ENCODE results near the gene HSD3B1.

Gene HSD3B1

DNA sequence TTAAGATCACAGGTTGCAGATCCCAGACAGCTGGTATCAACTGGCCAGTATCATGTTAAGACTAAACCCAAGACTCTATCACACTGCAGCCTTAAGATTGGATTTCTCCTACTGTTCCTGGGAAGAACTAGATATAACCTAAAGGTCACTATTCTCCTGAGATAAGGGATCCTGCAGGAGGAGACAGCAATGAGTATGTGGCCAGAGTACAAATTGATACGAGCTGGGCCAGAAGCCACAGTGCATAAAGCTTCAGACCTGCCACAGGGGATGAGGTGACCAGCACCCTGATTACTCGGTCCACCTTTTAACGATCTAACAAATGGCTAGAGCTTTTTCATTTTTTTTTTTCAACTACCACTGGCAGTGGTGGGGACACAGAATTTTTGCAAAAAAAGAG is 31.0 kb downstream of the HSD3B1 start:
- in situ Hi-C loops (cut with MboI; ENCODE audit: low pct_unique_long_range_greater_than_20kb, low sequenced_read_pairs, unreplicated experiment): no loop called here
- no peak for DNase-seq (ENCODE audit: low spot score)
- TF ChIP-seq, protein P1, sequence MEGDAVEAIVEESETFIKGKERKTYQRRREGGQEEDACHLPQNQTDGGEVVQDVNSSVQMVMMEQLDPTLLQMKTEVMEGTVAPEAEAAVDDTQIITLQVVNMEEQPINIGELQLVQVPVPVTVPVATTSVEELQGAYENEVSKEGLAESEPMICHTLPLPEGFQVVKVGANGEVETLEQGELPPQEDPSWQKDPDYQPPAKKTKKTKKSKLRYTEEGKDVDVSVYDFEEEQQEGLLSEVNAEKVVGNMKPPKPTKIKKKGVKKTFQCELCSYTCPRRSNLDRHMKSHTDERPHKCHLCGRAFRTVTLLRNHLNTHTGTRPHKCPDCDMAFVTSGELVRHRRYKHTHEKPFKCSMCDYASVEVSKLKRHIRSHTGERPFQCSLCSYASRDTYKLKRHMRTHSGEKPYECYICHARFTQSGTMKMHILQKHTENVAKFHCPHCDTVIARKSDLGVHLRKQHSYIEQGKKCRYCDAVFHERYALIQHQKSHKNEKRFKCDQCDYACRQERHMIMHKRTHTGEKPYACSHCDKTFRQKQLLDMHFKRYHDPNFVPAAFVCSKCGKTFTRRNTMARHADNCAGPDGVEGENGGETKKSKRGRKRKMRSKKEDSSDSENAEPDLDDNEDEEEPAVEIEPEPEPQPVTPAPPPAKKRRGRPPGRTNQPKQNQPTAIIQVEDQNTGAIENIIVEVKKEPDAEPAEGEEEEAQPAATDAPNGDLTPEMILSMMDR (IDR thresholded peaks at IDR 0.05; ENCODE audit: extremely low read depth, insufficient read depth, missing control alignments): no peak

DNA sequence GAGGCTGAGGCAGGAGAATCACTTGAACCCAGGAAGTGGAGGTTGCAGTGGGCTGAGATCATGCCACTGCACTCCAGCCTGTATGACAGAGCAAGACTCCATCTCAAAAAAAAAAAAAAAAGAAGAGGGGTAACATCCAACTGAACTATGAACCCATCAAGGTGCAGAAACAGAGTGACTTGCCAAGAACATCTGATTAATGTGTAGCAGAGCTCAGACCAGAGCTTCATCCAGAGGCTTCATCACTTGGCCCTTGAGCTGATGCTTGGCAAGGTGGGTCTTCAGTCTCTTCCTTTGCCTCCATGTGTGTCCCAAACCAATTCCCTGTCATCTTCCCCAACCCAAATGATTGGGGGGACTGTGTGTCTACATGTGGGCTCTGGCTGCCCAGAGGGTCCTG is 32.6 kb downstream of the HSD3B1 start:
- in situ Hi-C loops (cut with MboI; ENCODE audit: low pct_unique_long_range_greater_than_20kb, low sequenced_read_pairs, unreplicated experiment): no loop called here
- TF ChIP-seq, protein P1 (IDR thresholded peaks at IDR 0.05; ENCODE audit: extremely low read depth, insufficient read depth, missing control alignments): no peak
- DNase-seq (ENCODE audit: low spot score): no peak

DNA sequence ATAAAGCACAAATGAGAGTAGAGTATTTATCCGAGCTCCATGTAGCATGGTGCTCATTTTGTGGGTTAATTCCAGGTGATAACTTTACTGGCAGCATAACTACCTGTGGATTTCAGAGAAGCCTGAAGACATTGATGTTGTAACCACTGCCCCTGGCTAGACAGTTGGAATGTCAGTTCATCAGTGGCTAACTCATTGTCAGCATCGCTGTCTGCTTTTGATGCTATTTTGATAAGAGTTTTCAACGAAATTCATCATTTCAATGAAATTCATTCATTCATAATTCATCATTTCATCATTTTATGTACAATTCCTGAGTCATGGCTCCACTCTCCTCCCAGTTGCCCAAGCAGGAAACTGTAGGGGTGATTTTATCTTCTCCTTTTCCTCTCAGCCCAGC is 34.4 kb downstream of the HSD3B1 start:
- TF ChIP-seq, protein P1 (IDR thresholded peaks at IDR 0.05; ENCODE audit: extremely low read depth, insufficient read depth, missing control alignments): no peak
- in situ Hi-C loops (cut with MboI; ENCODE audit: low pct_unique_long_range_greater_than_20kb, low sequenced_read_pairs, unreplicated experiment): no loop called here
- DNase-seq (ENCODE audit: low spot score): no peak

DNA sequence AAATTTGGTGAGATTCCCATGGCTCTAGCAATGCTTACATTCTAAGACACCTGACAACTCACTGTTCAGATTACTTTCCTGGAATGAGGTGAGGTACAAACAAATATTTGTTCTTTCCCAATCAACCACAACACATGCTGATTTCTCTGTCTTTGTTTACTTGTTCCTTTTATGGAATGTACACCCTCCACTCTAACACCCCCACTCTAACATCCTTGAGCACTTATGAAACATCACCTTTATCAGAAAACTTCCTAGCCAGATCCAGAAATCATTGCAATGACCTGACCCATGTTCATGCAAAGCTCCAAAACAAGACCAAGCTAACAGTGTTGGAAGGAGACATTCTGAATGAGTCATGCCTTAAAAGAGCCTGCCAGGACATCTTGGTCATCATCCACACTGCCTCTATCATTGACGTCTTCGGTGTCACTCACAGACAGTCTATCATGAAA is 35.5 kb downstream of the HSD3B1 start:
- in situ Hi-C loops (cut with MboI; ENCODE audit: low pct_unique_long_range_greater_than_20kb, low sequenced_read_pairs, unreplicated experiment): no loop called here
- DNase-seq (ENCODE audit: low spot score): no peak
- TF ChIP-seq, protein P1 (IDR thresholded peaks at IDR 0.05; ENCODE audit: extremely low read depth, insufficient read depth, missing control alignments): no peak

DNA sequence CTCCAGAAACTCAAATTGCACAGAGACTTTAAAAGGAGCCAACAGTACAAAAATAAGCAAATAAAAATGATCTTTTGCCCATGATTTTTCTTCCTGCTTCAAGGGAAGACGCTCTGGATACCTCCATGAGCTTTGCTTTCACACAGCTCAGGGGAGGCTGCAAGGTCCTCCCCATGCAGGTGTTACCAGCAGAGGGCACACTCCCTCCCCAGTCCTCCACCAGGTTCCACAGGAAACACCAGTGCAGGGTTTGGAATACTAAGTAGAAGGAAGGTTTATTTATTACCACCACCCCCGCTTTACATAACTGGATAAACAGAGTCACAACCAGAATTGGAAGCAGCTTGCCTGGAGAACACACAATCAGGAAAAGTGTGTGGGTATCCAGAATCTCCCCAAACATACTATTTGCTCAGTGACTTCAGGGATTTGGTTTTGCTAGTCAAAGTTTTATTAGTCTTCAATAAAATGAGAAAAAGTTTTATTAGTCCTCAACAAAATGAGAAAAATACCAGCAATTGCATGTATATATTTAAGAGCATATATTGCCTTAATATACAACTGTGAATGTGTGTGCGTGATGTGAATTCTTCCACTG is 37.3 kb downstream of the HSD3B1 start:
- no peak for DNase-seq (ENCODE audit: low spot score)
- in situ Hi-C loops (cut with MboI; ENCODE audit: low pct_unique_long_range_greater_than_20kb, low sequenced_read_pairs, unreplicated experiment): no loop called here
- TF ChIP-seq, protein P1 (IDR thresholded peaks at IDR 0.05; ENCODE audit: extremely low read depth, insufficient read depth, missing control alignments): peak; percentile 59

DNA sequence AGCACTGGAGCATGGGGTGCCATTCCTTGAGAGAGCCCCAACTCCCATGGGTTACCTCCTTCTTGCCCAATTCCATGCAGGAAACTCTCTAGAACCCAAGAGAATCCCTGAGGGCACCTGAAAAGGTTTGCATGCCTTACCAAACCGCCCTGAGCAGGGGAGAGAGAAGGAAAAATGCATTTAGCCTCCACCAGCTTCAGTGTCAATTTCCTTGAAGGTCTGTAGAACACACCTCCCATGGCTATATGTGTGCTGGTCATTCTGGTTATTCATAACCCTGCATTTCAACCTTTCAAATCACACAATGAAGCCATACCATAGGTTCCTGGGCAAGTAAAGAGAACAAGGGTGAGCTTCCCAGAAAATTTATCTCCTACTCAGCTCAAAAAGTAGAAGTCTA is 39.6 kb downstream of the HSD3B1 start:
- TF ChIP-seq, protein P1 (IDR thresholded peaks at IDR 0.05; ENCODE audit: extremely low read depth, insufficient read depth, missing control alignments): no peak
- DNase-seq (ENCODE audit: low spot score): no peak
- in situ Hi-C loops (cut with MboI; ENCODE audit: low pct_unique_long_range_greater_than_20kb, low sequenced_read_pairs, unreplicated experiment): no loop called here
